A673 (cell line): ENCODE results near the gene GMIP. TPM values are rescaled to one million over a fixed set of nuclear protein-coding genes. Genes with fewer than 3 reads are reported as not detected.

Experiments used
- BruUV-seq: library from RNA; stranded (reverse); fragments of 400-500 nt; replicated peaks from 2 replicates; lab custom pipeline; 2021; lab: Mats Ljungman, UMichigan
- CTCF ChIA-PET: fragments of 300-600 bp; sonication (Branson Sonifier 250); formaldehyde crosslinking; loops from one replicate; lab custom pipeline; 2022; ENCODE audit warnings: antibody characterized with exemption; lab: Charles Lee
- POLR2A ChIA-PET: fragments of 300-600 bp; sonication (Branson Sonifier 250); formaldehyde crosslinking; loops from one replicate; lab custom pipeline; 2022; ENCODE audit warnings: antibody characterized with exemption; ENCODE audit not compliant: low non-redundant PET; lab: Charles Lee
- DNase-seq: peaks from one replicate; pipeline ENCODE4 v3.0.0-alpha.2; 2015; ENCODE audit warnings: low spot score
- H3K27ac ChIP-seq: fragments of 200-600 bp; sonication (generic); 2 replicates; pipeline ENCODE4 v1.5.1; 2016; ENCODE audit warnings: mixed run types, low read depth, mild to moderate bottlenecking, mixed read lengths, antibody characterized with exemption, low read length; ENCODE audit not compliant: poor library complexity, severe bottlenecking
- H3K27me3 ChIP-seq: fragments of 200-600 bp; sonication (generic); replicated peaks from 2 replicates; pipeline ENCODE4 v1.6.1; 2017; ENCODE audit warnings: mixed run types, low read depth, mild to moderate bottlenecking, mixed read lengths, antibody characterized with exemption, low read length; ENCODE audit not compliant: insufficient read depth, poor library complexity
- H3K36me3 ChIP-seq: fragments of 200-600 bp; sonication (generic); 2 replicates; pipeline ENCODE4 v1.6.1; 2016; ENCODE audit warnings: mixed run types, mild to moderate bottlenecking, mixed read lengths, antibody characterized with exemption, low read length; ENCODE audit not compliant: insufficient read depth, poor library complexity, severe bottlenecking
- H3K4me1 ChIP-seq: fragments of 200-600 bp; sonication (generic); 2 replicates; pipeline ENCODE4 v1.6.1; 2017; ENCODE audit warnings: mixed run types, mild to moderate bottlenecking, mixed read lengths, antibody characterized with exemption, low read length; ENCODE audit not compliant: insufficient read depth, poor library complexity, severe bottlenecking
- H3K4me3 ChIP-seq: fragments of 200-600 bp; sonication (generic); 2 replicates; pipeline ENCODE4 v1.5.1; 2016; ENCODE audit warnings: low read depth, mixed run types, mild to moderate bottlenecking, mixed read lengths, low read length; ENCODE audit not compliant: poor library complexity, severe bottlenecking
- H3K9me3 ChIP-seq: fragments of 200-600 bp; sonication (generic); 2 replicates; pipeline ENCODE4 v1.6.1; 2016; ENCODE audit warnings: mixed run types, low read depth, mild to moderate bottlenecking, mixed read lengths, antibody characterized with exemption, low read length; ENCODE audit not compliant: poor library complexity, severe bottlenecking
- EZH2 ChIP-seq: fragments of 200-600 bp; sonication (generic); IDR thresholded peaks from 2 replicates; pipeline ENCODE4 v1.6.1; 2017; ENCODE audit warnings: borderline replicate concordance, low read depth, mild to moderate bottlenecking, mixed read lengths, antibody characterized with exemption, low read length; ENCODE audit not compliant: poor library complexity, severe bottlenecking
- intact Hi-C: fragments of 100-400 bp; cut with micrococcal nuclease; formaldehyde crosslinking; loops from one replicate; pipeline ENCODE4 v1.10.0; 2022; ENCODE audit not compliant: unreplicated experiment
- total RNA-seq: library from RNA; stranded (reverse); gene quantifications from 2 replicates; pipeline ENCODE4 v1.2.3, GENCODE V29; 2021
- TF ChIP-seq, protein P1 (sequence below): fragments of 300-800, 200-600 bp; sonication (generic); conservative IDR thresholded peaks from 2 replicates; pipeline ENCODE4 v1.5.1; 2017; ENCODE audit warnings: low read depth, mild to moderate bottlenecking, antibody characterized with exemption, low read length, moderate library complexity, mixed read lengths

GMIP gene
- total RNA-seq, 1 experiment from 2014 or later = 9.0 TPM

DNA sequence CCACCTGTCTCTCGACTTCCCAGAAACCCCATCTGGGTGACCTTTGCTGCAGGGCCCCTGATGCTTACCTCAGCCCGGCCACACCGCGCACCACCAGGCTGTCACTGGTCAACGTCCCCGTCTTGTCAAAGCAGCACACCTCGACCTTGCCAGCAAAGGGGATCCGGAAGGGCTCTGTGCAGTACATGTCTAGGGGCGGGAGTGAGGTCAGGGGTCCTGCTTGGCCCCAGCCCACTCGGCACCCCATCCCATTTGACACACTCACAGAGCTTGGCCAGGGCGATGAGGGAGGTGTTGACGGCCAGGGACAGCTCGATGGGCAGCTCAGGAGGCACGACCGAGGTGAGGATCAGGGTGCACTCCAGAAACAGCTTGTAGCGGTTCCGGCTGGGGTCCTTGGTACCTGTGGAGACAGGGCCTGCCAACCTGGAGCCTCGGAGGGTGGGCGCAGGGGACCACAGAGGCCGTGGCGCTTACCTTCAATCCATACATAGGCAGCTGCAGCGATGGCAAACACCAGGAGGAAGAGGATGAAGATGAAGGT is 11.7 kb upstream of the GMIP start:
- ChIA-PET POLR2A (no interaction called here), CTCF (no interaction called here)
- no TSS peak for BruUV-seq
- intact Hi-C loops = no loop called here
- Histone ChIP-seq H3K9me3 (no peaks in the 10 kb centered on the region), H3K4me1 (no peaks in the 10 kb centered on the region), H3K27me3 (no peaks in the 10 kb centered on the region), H3K27ac (no peak overlapping the region), H3K4me3 (no peak overlapping the region), H3K36me3 (peaks cover 82% of the 10 kb centered on the region)
- TF ChIP-seq EZH2 = no peak
- TF ChIP-seq, protein P1, sequence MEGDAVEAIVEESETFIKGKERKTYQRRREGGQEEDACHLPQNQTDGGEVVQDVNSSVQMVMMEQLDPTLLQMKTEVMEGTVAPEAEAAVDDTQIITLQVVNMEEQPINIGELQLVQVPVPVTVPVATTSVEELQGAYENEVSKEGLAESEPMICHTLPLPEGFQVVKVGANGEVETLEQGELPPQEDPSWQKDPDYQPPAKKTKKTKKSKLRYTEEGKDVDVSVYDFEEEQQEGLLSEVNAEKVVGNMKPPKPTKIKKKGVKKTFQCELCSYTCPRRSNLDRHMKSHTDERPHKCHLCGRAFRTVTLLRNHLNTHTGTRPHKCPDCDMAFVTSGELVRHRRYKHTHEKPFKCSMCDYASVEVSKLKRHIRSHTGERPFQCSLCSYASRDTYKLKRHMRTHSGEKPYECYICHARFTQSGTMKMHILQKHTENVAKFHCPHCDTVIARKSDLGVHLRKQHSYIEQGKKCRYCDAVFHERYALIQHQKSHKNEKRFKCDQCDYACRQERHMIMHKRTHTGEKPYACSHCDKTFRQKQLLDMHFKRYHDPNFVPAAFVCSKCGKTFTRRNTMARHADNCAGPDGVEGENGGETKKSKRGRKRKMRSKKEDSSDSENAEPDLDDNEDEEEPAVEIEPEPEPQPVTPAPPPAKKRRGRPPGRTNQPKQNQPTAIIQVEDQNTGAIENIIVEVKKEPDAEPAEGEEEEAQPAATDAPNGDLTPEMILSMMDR = no peak
- no peak for DNase-seq

DNA sequence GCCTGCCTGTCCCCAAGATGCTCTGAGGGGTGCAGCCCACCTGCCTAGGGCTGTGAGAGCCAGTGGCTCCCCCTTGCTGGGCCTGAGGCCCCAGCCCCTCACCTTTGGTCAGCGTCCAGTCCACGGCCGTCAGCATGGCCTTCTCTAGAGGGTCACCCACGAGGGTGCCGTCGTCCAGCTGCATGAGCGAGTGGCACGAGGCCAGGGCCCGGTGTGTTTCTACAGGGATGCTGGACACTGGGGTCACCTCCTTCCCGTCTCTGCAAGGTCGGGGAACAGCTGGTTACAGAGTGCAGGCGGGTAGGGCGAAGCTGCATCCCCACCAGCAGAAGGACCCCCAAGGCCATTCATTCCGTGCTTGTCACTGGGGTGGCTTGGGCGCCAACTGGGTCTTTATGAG is 11.0 kb upstream of the GMIP start:
- CTCF ChIA-PET = no interaction called here
- Histone ChIP-seq H3K9me3 (no peaks in the 10 kb centered on the region), H3K4me3 (no peak overlapping the region), H3K4me1 (no peaks in the 10 kb centered on the region), H3K36me3 (peaks cover 80% of the 10 kb centered on the region), H3K27ac (no peak overlapping the region), H3K27me3 (no peaks in the 10 kb centered on the region)
- intact Hi-C loops = no loop called here
- no TSS peak for BruUV-seq
- no peak for DNase-seq
- TF ChIP-seq EZH2 = no peak
- TF ChIP-seq, protein P1 = no peak
- POLR2A ChIA-PET = no interaction called here

DNA sequence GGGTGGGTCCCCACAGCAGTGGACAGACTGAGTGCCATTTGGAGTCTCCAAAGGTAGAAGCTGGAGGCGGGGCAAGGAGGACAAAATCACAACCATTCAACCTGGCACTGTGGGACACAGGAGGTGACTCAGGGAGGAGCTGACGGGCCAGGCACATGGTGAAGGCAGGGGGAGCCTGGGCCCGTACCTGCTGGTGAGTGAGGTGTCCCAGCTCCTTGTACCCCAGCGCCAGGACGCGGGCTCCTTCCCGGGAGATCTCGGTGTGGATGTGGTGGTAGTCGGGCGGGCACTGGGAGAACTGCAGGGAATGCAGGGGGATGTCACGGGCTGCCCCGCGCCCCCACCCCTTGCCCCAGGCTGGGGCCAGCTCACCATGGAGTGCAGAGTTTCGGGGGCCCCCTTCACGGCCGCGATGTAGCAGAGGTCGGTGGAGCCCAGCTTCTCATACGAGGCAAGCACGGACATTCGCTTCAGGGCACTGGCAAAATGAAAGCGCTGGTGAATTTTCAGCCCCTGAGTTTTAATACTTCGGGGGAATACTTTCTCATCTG is 10.2 kb upstream of the GMIP start:
- Histone ChIP-seq H3K9me3 (no peaks in the 10 kb centered on the region), H3K27ac (no peak overlapping the region), H3K27me3 (no peaks in the 10 kb centered on the region), H3K36me3 (peaks cover 78% of the 10 kb centered on the region), H3K4me1 (no peaks in the 10 kb centered on the region), H3K4me3 (no peak overlapping the region)
- intact Hi-C loops = no loop called here
- CTCF ChIA-PET = no interaction called here
- DNase-seq = no peak
- TF ChIP-seq EZH2 = no peak
- TF ChIP-seq, protein P1 = no peak
- BruUV-seq = no TSS peak
- POLR2A ChIA-PET = no interaction called here
